ENCODE data around the gene SLC25A26.

Gene SLC25A26

DNA sequence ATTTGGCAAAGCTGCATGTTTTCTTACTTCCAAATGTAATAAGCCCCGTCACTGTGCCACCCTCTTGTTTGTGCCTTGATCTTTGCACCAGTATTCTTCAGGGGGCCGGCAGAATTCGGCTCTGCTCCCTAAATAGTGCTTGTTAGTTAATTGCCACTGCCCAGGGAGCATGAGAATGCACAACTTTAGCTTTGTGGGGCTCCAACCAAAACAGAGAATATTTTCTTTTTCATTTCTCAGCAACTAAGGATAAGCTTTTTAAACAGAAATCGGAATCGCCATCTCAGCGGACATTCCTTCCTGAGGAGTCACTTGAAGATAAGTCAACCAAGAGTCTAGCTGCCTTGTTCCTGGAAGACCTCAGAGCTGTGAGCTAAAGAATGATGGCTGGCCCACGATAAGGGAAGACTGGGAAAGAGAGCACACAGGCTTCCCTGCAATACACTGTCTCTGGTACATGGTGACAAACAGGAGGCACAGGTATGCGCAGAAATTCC is 174.0 kb downstream of the SLC25A26 start:
- DNase-seq (ENCODE audit: low read depth in 2 of 2), result no peak

DNA sequence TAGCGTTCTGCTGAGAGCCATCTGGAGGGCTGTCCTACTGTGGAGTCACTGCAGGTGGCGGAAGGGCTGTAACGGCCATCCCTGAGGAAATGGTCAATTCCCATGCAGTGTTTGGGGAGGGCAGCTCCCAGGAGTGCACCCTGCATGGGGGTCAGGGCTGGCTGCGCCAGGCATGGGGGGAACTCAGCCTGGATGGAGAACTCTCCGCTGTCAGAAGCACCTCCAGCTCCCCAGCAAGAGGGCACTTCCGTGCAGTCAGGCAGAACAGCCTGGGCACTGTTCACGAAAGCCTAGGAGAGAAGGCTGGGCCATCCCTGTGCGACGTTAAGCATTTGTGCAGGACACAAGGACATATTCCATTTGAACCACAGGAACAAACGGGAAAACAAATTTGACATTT is 174.8 kb downstream of the SLC25A26 start:
- no peak for DNase-seq (ENCODE audit: low read depth in 2 of 2)

DNA sequence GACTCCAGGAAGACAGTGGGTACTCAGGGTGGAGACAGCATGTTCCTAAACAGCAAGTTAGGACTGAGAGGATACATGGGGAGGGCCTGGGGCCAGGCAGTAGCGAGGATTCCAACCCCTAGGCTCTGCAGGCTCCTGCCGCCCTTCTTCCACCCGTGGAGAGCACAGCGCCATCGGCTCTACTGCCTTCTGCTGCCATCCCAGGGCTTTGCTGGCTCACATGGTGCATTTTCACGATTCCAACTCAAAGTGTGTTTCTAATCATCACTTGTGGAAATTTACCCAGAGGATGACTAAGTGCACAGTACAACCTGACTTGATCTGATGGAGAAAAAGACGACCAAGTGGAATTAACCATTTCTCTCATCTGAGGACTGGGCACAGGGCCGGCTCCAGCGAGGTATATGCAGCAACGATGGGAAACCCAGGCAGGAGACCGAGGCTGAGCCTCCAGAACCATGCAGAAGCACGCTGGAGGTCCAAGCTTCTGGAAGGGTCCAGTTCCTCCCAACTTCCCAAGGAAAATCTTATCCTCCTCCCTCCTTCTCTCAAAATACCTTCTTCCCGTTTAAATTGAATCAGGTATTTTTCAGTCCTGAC is 175.5 kb downstream of the SLC25A26 start:
- no peak for DNase-seq (ENCODE audit: low read depth in 2 of 2)

- DNase-seq (ENCODE audit: low read depth in 2 of 2), result no peak
Measured at GRCh38 chr3:66396888-66397287, 176.1 kb downstream of the SLC25A26 start.

DNA sequence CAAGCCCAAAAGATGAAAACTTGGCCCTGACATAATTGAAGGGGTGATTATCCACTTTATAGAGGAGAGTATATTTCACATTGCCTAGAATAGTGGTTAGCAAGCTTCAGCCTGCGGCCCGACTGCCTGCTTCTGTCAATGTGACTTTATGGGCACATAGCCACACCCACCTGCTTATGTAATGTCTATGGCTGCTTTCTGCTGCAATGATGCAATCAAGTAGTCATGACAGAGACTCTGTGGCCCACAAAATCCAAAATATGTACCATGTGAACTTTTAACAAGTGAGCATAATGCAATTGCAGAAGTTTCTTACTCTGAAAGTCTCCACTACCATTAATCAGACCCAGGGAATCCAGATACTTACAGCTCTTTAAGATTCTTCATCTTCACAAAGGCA is 176.9 kb downstream of the SLC25A26 start:
- DNase-seq (ENCODE audit: low read depth in 2 of 2), result no peak

DNA sequence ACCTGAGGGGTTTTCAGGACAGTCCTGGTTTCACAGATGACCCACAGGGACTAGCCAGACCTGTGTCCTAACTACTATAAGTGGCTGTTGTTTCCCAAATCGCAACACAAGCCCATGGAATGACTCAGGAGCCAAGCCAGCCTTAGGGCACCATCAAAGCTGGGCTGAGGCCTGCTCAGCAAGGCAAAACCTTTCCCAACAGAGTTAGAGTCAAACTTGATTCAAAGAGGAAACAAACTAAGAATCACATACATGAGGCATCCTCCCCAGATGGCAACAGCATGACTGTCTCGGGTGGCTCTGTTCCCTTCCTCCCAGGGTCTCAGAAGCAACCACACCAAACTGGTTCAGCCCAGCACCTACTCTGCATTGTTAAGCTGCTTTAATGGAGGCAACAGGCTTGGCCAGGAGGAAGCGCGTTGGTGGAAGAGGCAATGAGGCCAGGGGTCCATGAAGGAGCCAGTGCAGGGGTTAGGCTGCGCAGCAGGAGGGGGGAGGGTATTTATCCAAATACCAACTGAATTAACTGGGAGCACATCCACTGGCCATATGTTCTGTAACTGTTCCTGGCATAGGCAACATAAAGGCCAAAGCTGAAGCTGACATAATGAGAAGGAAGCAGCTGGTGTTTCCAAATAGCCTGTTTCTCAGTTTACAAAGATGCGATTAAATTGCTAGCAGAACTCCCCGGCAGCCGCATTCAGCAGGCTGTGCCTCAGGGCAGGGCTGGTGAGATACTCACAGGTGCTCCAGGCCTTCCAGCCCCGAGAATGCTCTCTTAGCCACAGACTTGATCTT is 177.6 kb downstream of the SLC25A26 start:
- no peak for DNase-seq (ENCODE audit: low read depth in 2 of 2)

DNA sequence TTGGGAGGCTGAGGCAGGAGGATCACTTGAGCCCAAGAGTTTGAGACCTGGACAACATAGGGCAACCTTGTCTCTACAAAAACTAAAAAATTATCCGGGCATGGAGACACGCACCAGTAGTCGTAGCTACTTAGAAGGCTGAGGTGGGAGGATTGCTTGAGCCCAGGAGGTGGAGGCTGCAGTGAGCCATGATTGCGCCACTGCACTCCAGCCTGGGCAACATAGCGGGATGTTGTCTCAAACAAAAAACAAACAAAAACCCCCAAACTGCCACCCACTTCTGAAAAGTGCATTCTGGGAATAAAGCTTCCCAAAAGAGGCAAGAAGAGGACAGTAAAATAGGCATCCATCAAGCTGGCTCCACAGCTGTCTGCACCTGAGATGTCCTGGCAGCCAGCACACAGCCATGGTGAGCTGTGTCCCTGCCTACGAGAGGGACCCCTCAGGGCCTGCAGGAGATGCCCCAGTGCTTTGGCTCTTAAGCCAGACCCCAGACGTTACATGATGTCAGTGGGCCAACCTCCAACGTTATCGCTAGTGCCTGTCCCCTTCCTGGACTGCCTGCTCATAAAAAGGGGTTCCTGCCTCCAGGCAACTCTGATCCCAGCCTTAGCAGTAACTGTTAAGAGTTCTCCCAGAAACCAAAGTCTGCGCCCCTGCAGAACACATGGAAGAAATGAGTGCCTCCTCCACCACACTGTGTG is 178.9 kb downstream of the SLC25A26 start:
- no peak for DNase-seq (ENCODE audit: low read depth in 2 of 2)

- no peak for DNase-seq (ENCODE audit: low read depth in 2 of 2)
Measured at GRCh38 chr3:66400411-66401156, 179.8 kb downstream of the SLC25A26 start.

GRCh38 chr3:66401157-66401550 is 180.4 kb downstream of the SLC25A26 start:
- DNase-seq (ENCODE audit: low read depth in 2 of 2), result no peak

DNA sequence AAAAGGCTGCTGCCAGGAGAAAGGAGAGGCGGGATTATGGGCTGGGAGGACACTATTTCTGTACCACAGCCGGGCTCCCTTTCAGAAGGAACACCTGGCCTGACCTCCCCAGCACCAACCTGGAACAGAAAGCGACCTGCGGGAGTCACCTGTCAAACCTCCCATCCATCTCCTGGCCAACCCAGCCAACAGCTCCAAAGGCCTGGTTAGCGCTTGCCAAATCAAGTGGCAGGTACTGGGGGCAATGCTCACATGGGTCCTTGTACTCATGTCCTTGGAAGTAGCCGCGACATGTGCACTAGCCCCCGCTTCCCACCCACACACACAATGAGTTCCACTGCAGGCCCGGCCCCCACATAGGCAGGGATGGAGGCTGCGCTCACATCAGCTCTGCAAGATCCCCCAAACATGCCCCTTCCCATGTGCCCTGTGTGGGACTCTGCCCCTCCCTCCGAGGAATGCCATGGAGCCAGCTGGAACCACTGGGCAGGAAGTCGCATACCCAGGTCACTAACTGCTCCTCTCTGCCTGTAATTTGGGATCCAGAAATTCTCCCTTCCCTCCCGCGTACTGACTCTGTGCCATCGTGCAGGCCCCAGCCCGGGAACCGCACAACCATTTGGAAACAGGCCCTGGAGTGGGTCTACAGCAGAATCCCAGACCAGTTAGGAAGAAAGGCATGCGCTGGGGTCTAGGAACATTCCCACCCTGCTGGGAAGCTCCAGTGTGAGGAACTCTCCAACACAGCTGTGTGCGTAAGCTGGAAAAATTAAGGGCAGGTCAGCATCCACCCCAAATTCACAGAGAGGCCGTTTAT is 181.1 kb downstream of the SLC25A26 start:
- DNase-seq (ENCODE audit: low read depth in 2 of 2), result no peak

DNA sequence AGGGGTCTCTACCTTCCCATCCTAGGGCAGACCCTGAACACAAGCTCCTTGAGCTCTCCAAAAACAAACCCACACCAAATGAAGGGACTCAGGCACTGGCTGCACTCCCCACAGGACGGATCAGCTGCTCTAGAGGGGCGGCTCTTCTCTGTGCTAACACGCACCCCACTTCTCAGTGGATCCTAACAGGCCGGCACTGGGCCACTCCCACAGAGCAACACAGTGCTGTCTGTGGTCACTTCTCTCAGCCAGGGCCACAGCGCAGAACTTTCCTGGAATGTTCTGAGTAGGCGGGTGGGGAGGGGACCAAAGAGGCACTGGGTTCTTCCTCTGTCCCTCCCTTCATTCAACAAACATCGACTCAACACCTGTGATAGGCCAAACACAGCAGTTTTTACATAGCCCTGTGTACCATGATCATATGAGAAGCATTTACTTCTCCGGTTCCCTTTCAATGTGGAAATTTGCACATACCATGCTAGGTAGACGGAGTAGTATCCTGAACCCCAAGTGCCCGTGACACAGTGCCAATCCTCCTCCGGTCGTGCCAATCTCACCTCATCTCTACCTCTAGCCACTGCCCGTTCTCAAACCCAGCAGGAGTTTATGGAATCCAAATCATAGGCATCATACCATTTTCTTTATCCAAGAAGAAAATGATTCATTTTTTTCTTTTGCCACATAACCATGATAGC is 181.9 kb downstream of the SLC25A26 start:
- no peak for DNase-seq (ENCODE audit: low read depth in 2 of 2)

- DNase-seq (ENCODE audit: low read depth in 2 of 2), result no peak
Measured at GRCh38 chr3:66403323-66403990, 182.7 kb downstream of the SLC25A26 start.

DNA sequence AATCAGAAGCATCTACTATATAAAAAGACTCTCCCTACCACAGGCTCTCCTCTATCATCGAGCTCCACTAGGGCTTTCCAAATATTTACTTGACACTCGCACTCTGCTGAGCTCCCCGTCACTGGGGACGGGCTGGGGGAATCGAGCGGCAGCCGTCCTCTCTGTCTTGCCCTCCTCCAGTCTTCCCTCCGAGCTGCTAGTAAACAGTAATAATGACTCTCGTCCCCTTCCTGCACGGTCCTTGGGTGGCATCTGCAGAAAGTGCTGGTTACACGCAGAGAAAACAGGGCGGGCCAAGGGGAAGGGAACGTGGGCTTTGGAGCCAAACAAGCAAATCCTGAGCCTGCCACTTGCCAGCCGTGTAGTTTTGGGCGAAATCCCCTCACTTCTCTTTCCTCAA is 183.4 kb downstream of the SLC25A26 start:
- DNase-seq (ENCODE audit: low read depth in 2 of 2), result no peak

DNA sequence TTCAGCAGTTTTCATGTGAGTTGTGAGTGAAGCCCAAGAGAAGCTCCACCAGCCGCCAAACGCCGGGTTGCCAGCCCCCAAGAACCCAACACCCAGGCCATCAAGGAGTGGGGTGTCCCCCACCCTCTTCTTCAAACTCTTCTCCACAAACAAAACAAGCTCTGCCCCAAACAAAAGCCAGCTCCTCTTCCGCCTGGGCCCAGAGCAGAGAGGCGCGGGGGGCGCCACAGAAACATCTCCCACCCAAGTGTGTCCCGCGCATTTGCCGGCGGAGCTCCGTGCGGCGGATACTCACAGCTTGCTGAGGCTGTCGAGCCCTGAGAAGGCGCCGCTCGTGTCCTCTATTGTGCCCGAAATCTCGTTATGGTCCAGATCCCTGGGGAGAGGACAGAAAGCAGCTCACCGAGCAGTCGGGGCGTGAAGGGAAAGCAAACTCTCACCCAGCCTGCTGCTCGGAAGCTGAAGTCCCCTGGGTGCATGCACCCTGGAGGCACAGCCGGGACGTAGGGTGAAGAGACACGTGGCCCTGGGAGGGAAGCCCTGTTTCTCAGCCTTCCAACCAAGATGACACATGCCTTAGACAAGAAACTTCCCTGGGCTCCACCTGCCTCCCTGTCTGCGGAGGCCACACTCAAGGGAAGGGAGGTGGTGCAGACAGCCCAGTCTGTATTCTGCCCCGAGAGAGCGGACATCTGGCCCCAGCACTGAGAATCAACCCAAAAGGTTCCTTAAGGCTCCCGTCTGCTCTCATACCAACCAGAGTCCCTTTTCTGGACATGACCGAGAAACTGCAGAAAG is 184.3 kb downstream of the SLC25A26 start:
- DNase-seq (ENCODE audit: low read depth in 2 of 2), result no peak

DNA sequence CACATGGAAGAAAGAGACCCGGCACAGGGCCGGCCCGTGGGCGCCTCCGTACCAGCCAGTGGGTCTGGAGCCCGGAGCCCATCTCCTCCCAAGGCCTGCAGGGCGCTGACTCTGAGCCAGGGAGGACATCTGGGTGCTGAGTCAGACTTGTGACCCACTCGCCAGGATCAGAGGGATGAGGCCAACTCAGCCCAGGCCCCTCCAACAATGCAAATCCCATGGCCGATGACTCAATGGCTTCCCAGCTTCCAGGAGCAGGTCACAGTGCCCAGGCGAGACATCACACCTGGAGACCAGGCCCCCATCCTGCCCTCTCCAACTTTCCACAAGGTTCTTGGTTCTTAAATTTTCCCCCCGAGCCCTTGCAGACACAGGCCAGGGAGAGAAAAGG is 184.9 kb downstream of the SLC25A26 start:
- DNase-seq (ENCODE audit: low read depth in 2 of 2), result no peak

GRCh38 chr3:66406163-66406562 is 185.4 kb downstream of the SLC25A26 start:
- DNase-seq (ENCODE audit: low read depth in 2 of 2), result no peak

- no peak for DNase-seq (ENCODE audit: low read depth in 2 of 2)
Measured at GRCh38 chr3:66406831-66407610, 186.2 kb downstream of the SLC25A26 start.

DNA sequence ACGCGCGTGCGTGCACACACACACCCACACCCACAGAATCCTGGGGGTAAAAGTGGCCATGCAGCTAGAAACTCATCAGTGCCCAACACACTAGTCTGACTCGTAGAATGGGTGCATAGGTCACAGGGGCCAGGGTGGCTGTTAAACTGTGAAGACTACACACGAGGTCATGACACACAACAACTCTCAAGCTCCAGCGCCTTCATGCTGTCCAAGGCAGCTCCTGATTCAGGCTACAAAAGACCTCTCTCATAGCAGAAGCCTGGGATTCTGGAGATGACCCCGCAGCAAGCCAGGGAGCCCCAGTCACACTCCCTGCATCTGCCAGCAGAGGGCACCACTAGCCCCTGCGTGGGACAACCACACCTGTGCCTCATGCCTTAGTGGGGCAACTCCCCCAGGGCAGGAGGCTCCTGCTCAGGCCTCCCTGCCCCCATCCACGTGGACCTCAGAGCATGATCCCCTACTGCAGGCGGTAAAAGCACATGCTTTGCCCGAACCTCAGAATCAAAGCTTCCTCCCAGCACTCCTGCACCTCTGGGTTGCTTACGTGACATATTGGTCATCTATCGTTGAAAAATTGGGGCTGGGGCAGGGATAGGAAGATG is 186.9 kb downstream of the SLC25A26 start:
- no peak for DNase-seq (ENCODE audit: low read depth in 2 of 2)

All from fibroblast of skin of left quadriceps (primary cell).